Astrocyte (in vitro differentiated cells and primary cell): ENCODE measurements around the gene NMU. TPM values are rescaled to one million over a fixed set of nuclear protein-coding genes. Genes with fewer than 3 reads are reported as not detected.

Experiments used
- DNase-seq: peaks from one replicate; pipeline ENCODE4 v3.0.0-alpha.2; 2010; ENCODE audit warnings: low read depth
- FAIRE-seq: peaks from 2 replicates; lab custom pipeline; 2011; peaks lifted over from hg19 to GRCh38; lab: Jason Lieb, UNC
- H2AFZ ChIP-seq: 2 replicates; pipeline ENCODE4 v1.6.0; 2012; ENCODE audit warnings: low read depth, low read length, inconsistent platforms
- H3K27ac ChIP-seq: 2 replicates; pipeline ENCODE4 v1.5.1; 2011; ENCODE audit warnings: low read depth, low read length, inconsistent platforms
- H3K27me3 ChIP-seq: 2 replicates; pipeline ENCODE4 v1.6.0; 2011; ENCODE audit warnings: low read length, inconsistent platforms; ENCODE audit not compliant: insufficient read depth
- H3K36me3 ChIP-seq: 2 replicates; pipeline ENCODE4 v1.5.1; 2011; ENCODE audit warnings: low read length, inconsistent platforms; ENCODE audit not compliant: insufficient read depth
- H3K4me1 ChIP-seq: 2 replicates; pipeline ENCODE4 v1.5.1; 2011; ENCODE audit warnings: low read length, inconsistent platforms; ENCODE audit not compliant: insufficient read depth
- H3K4me2 ChIP-seq: 2 replicates; pipeline ENCODE4 v1.6.0; 2012; ENCODE audit warnings: low read length, inconsistent platforms
- H3K4me3 ChIP-seq: 2 replicates; pipeline ENCODE4 v1.5.1; 2011; ENCODE audit warnings: low read depth, mild to moderate bottlenecking, low read length, inconsistent platforms; ENCODE audit not compliant: insufficient read depth
- H3K79me2 ChIP-seq: 2 replicates; pipeline ENCODE4 v1.6.0; 2012; ENCODE audit warnings: mild to moderate bottlenecking, low read length, inconsistent platforms; ENCODE audit not compliant: insufficient read depth
- H3K9ac ChIP-seq: 2 replicates; pipeline ENCODE4 v1.6.0; 2012; ENCODE audit warnings: mild to moderate bottlenecking, low read length, inconsistent platforms
- H3K9me3 ChIP-seq: 2 replicates; pipeline ENCODE4 v1.5.1; 2012; ENCODE audit warnings: low read depth, mild to moderate bottlenecking, low read length, inconsistent platforms; ENCODE audit not compliant: insufficient read depth
- H4K20me1 ChIP-seq: 2 replicates; pipeline ENCODE4 v1.6.0; 2012; ENCODE audit warnings: low read length, inconsistent platforms; ENCODE audit not compliant: insufficient read depth
- H3K27ac Mint-ChIP-seq: one replicate; pipeline ENCODE4 v1.8.0; 2021; ENCODE audit warnings: mild to moderate bottlenecking, mixed read lengths; ENCODE audit not compliant: unreplicated experiment
- H3K27me3 Mint-ChIP-seq: one replicate; pipeline ENCODE4 v1.8.0; 2021; ENCODE audit warnings: low read depth, mixed read lengths; ENCODE audit not compliant: unreplicated experiment
- H3K36me3 Mint-ChIP-seq: one replicate; pipeline ENCODE4 v1.8.0; 2021; ENCODE audit warnings: low read depth, mixed read lengths; ENCODE audit not compliant: unreplicated experiment
- H3K4me1 Mint-ChIP-seq: one replicate; pipeline ENCODE4 v1.8.0; 2021; ENCODE audit warnings: low read depth, mixed read lengths; ENCODE audit not compliant: unreplicated experiment
- H3K4me3 Mint-ChIP-seq: one replicate; pipeline ENCODE4 v1.8.0; 2021; ENCODE audit warnings: mild to moderate bottlenecking, moderate library complexity, mixed read lengths; ENCODE audit not compliant: unreplicated experiment
- H3K9me3 Mint-ChIP-seq: one replicate; pipeline ENCODE4 v1.8.0; 2021; ENCODE audit warnings: mild to moderate bottlenecking, mixed read lengths; ENCODE audit not compliant: unreplicated experiment
- CTCF ChIP-seq: IDR thresholded peaks from 2 replicates; pipeline ENCODE4 v1.5.1; 2011; ENCODE audit warnings: low read depth, mild to moderate bottlenecking, inconsistent platforms, low read length, moderate library complexity; ENCODE audit not compliant: insufficient read depth
- EZH2 ChIP-seq: IDR thresholded peaks from 2 replicates; pipeline ENCODE4 v1.6.1; 2012; ENCODE audit warnings: mild to moderate bottlenecking, low read length, inconsistent platforms; ENCODE audit not compliant: insufficient read depth
- total RNA-seq: library from RNA; stranded (reverse); gene quantifications from 2 replicates; pipeline ENCODE4 v1.2.1, GENCODE V29; 2021

NMU gene
- total RNA-seq, 1 donor from 2014 or later = 0.61 TPM

- H3K27me3 Mint-ChIP-seq = no peaks in the 10 kb centered on the region
- peaks cover 18% of the 10 kb centered on the region for H3K9me3 Mint-ChIP-seq
- H3K4me1 ChIP-seq = no peaks in the 10 kb centered on the region
- H3K79me2 ChIP-seq = no peaks in the 10 kb centered on the region
- no peaks in the 10 kb centered on the region for H4K20me1 ChIP-seq
- H3K27ac ChIP-seq = no peak overlapping the region
- H3K36me3 Mint-ChIP-seq = peaks cover 2% of the 10 kb centered on the region
- H3K27me3 ChIP-seq = no peaks in the 10 kb centered on the region
- DNase-seq (no peak), FAIRE-seq (no peak)
- no peak overlapping the region for H3K4me3 Mint-ChIP-seq
- H3K4me3 ChIP-seq = no peak overlapping the region
- H3K4me1 Mint-ChIP-seq = no peaks in the 10 kb centered on the region
- no peak overlapping the region for H3K9ac ChIP-seq
- H3K36me3 ChIP-seq = no peaks in the 10 kb centered on the region
- no peak overlapping the region for H3K4me2 ChIP-seq
- no peak overlapping the region for H3K27ac Mint-ChIP-seq
- no peak overlapping the region for H2AFZ ChIP-seq
- TF ChIP-seq CTCF (no peak), EZH2 (no peak)
- H3K9me3 ChIP-seq = peaks cover 5% of the 10 kb centered on the region
Measured at GRCh38 chr4:55571806-55572205, 64.3 kb downstream of the NMU start.

- Histone ChIP-seq H2AFZ (no peak overlapping the region), H3K4me1 (no peaks in the 10 kb centered on the region), H3K9me3 (no peaks in the 10 kb centered on the region), H3K9ac (no peak overlapping the region), H4K20me1 (no peaks in the 10 kb centered on the region), H3K27ac (no peak overlapping the region), H3K79me2 (no peaks in the 10 kb centered on the region), H3K4me2 (no peak overlapping the region), H3K36me3 (no peaks in the 10 kb centered on the region), H3K27me3 (no peaks in the 10 kb centered on the region), H3K4me3 (no peak overlapping the region)
- no peak for FAIRE-seq
- Mint-ChIP-seq H3K4me3 (no peak overlapping the region), H3K4me1 (no peaks in the 10 kb centered on the region), H3K27ac (no peak overlapping the region), H3K9me3 (peaks cover 10% of the 10 kb centered on the region), H3K27me3 (no peaks in the 10 kb centered on the region), H3K36me3 (no peaks in the 10 kb centered on the region)
- no peak for DNase-seq
- TF ChIP-seq EZH2 = no peak
- no peak for TF ChIP-seq CTCF
Measured at GRCh38 chr4:55568905-55569504, 67.1 kb downstream of the NMU start.

- Histone ChIP-seq H3K4me2 (no peak overlapping the region), H3K9ac (no peak overlapping the region), H3K79me2 (no peaks in the 10 kb centered on the region), H3K27me3 (no peaks in the 10 kb centered on the region), H3K4me1 (no peaks in the 10 kb centered on the region), H3K36me3 (no peaks in the 10 kb centered on the region), H3K9me3 (no peaks in the 10 kb centered on the region), H3K4me3 (no peak overlapping the region), H4K20me1 (no peaks in the 10 kb centered on the region), H2AFZ (no peak overlapping the region), H3K27ac (no peak overlapping the region)
- FAIRE-seq (no peak), DNase-seq (no peak)
- H3K9me3 Mint-ChIP-seq = peaks cover 4% of the 10 kb centered on the region
- H3K27me3 Mint-ChIP-seq = peaks cover 2% of the 10 kb centered on the region
- peaks cover 6% of the 10 kb centered on the region for H3K4me1 Mint-ChIP-seq
- H3K27ac Mint-ChIP-seq = no peak overlapping the region
- H3K36me3 Mint-ChIP-seq = peaks cover 2% of the 10 kb centered on the region
- TF ChIP-seq EZH2 = no peak
- no peak for TF ChIP-seq CTCF
- H3K4me3 Mint-ChIP-seq = no peak overlapping the region
Measured at GRCh38 chr4:55561889-55562288, 74.2 kb downstream of the NMU start.
